Right atrium auricular region (tissue), 2 donors: Measurements from ENCODE around the gene NBDY. TPM values are rescaled to one million over a fixed set of nuclear protein-coding genes. Genes with fewer than 3 reads are reported as not detected.

Source experiments
- DNase-seq: peaks from one replicate; pipeline ENCODE4 v3.0.0-alpha.2; 2019; ENCODE audit warnings: low spot score
- H3K27ac ChIP-seq, 2 donors: fragments of 200-600 bp; sonication (generic); 1 replicate in 1 of 2; 2 replicates in 1 of 2; pipeline ENCODE4 v1.5.1; 2016 to 2019
- H3K27me3 ChIP-seq, 2 donors: fragments of 200-600 bp; sonication (generic); one replicate each; pipeline versions ENCODE4 v1.5.1 to v1.6.0; 2017 to 2019
- H3K36me3 ChIP-seq: fragments of 200-600 bp; sonication (generic); one replicate; pipeline ENCODE4 v1.5.1; 2016
- H3K4me1 ChIP-seq, 2 donors: fragments of 200-600 bp; sonication (generic); one replicate each; pipeline versions ENCODE4 v1.5.1 to v1.6.0; 2017 to 2019
- H3K4me3 ChIP-seq, 2 donors: fragments of 200-600 bp; sonication (generic); 1 replicate in 1 of 2; 2 replicates in 1 of 2; pipeline ENCODE4 v1.5.1; 2017 to 2019; ENCODE audit warnings: mild to moderate bottlenecking in 1 of 2, moderate library complexity in 1 of 2
- H3K9me3 ChIP-seq, 2 donors: fragments of 200-600 bp; sonication (generic); one replicate each; pipeline ENCODE4 v1.5.1; 2019
- total RNA-seq, 2 donors: library from RNA; depleted of rRNA; stranded (reverse); fragments of >200 nt; gene quantifications; one replicate each; pipeline ENCODE4 v1.1.0, GENCODE V29; 2016
- TF ChIP-seq, protein P1 (sequence below), 2 donors: fragments of 200-600 bp; sonication (generic); IDR thresholded peaks; one replicate each; pipeline ENCODE4 v1.5.1; 2019; ENCODE audit warnings: antibody characterized with exemption in 2 of 2

NBDY gene
- total RNA-seq, 2 donors from 2014 or later, result 7.8 to 15.8 TPM

DNA sequence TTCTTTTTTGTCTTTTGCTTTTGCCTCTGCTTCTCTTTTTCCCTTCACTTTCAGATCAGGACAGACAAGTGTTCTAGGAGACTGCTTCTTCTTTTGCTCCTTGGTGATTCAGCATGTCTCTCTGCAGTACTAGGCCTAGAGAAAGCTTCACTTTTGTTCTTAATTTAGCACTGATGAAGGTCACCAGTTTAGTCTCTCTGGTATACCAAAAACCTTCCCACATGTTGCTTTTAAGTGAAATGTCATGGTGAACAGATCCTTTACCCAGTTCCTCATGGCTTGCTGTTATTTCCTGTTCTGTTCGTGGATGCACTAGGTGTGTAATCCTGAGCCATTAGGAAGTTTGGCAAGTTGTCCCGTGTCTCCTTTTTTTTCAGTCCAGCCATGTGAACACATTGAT lies 53.3 kb downstream of the NBDY start:
- DNase-seq, result no peak
- Histone ChIP-seq H3K4me1 (peaks cover 0 to 12% of the 10 kb centered on the region in 2 donors), H3K4me3 (no peak overlapping the region), H3K9me3 (no peaks in the 10 kb centered on the region), H3K27me3 (no peaks in the 10 kb centered on the region), H3K36me3 (no peaks in the 10 kb centered on the region), H3K27ac (peak overlapping the region in 1 of 2 donors; percentile 79)
- TF ChIP-seq, protein P1, sequence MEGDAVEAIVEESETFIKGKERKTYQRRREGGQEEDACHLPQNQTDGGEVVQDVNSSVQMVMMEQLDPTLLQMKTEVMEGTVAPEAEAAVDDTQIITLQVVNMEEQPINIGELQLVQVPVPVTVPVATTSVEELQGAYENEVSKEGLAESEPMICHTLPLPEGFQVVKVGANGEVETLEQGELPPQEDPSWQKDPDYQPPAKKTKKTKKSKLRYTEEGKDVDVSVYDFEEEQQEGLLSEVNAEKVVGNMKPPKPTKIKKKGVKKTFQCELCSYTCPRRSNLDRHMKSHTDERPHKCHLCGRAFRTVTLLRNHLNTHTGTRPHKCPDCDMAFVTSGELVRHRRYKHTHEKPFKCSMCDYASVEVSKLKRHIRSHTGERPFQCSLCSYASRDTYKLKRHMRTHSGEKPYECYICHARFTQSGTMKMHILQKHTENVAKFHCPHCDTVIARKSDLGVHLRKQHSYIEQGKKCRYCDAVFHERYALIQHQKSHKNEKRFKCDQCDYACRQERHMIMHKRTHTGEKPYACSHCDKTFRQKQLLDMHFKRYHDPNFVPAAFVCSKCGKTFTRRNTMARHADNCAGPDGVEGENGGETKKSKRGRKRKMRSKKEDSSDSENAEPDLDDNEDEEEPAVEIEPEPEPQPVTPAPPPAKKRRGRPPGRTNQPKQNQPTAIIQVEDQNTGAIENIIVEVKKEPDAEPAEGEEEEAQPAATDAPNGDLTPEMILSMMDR (IDR thresholded peaks at IDR 0.05), result no peak

DNA sequence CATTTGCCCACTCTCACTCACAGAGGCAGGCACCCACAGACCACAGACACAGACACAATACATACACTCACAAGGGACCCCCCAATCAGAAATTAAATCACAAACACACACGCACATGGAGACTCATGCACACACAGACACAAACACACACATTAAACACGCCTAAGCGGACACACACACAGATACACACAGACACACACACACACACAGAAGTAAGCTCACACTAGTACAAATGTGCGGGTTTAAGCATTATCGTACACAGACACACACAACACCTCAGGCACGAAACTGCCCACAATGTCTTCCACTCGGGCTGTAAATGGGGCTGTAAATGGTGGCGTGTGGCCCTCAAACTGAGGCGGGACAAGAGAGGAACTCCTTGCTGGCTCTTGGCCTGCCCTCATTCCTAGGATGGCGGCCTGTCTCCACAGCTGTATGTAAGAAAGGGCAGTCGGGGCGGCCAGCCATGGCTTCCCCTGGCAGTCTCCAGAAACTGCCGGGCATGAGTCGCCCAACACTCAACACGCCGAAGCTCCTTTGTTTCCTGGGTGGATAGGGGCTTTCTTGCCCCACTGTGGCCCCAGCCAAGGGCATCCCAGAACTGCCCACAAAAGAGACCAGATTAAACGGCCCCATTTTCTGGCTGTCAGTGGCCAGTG lies 53.9 kb downstream of the NBDY start:
- peaks cover 0 to 12% of the 10 kb centered on the region in 2 donors for H3K4me1 ChIP-seq
- peak overlapping the region; percentile 35 to 44 for H3K4me3 ChIP-seq
- no peak for DNase-seq
- H3K9me3 ChIP-seq, result no peaks in the 10 kb centered on the region
- H3K27me3 ChIP-seq, result no peaks in the 10 kb centered on the region
- TF ChIP-seq, protein P1 (IDR thresholded peaks at IDR 0.05), result no peak
- H3K36me3 ChIP-seq, result no peaks in the 10 kb centered on the region
- peak overlapping the region; percentile 75 to 79 for H3K27ac ChIP-seq

DNA sequence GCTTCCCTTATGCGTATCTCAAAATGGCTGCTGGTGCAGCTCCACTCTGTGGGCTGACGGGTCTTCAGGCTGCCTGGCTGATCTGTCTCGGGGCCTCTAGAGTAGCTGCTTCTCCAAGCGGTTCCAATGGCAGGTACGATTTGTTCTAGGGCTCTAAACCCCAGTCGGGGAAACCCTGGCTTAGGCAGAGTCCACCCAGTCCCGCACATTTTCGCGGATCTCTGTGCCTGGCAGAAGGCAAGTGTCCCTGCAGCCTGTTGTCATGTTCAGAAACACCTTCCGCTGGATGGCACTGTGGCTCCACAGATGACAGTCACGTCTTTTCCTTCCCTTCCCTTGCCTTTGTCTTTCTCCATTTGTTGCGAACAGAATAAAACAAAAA lies 54.4 kb downstream of the NBDY start:
- DNase-seq, result peak; percentile 78
- Histone ChIP-seq H3K4me1 (peaks cover 0 to 12% of the 10 kb centered on the region in 2 donors), H3K27ac (peak overlapping the region; percentile 75 to 79), H3K27me3 (no peaks in the 10 kb centered on the region), H3K36me3 (no peaks in the 10 kb centered on the region), H3K4me3 (peak overlapping the region; percentile 35 to 44), H3K9me3 (no peaks in the 10 kb centered on the region)
- TF ChIP-seq, protein P1 (IDR thresholded peaks at IDR 0.05), result peak; percentile 20 to 63

DNA sequence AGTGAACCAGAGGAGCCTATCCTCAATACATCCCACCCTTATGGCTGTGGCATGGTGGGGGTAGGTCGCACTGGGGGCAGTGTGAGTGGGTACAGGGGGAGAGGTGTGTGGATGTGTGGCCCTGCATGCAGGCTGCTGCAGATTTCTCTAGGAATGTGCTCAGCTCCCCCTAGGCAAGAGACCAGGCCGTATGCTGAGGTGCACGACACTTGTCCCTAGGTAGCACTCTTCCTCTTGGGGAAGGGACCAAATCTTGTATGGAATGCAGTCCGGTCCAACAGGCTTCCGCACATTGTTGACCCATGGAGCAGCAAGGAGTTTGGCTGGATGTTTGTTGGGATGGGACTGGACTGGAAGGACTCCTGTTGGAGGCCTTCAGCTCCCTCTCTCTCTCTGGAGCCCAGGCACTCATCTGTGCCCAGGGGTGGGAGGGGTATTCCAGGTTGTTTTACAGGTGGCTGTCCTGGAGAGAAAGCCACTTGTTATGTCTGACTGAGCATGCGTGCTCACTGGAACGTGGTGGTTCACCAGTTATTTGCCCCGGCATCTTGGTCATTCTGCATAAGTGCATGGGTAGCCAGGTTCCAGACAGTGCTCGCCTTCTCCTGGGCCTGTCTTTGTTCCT lies 55.1 kb downstream of the NBDY start:
- no peaks in the 10 kb centered on the region for H3K9me3 ChIP-seq
- TF ChIP-seq, protein P1 (IDR thresholded peaks at IDR 0.05), result no peak
- H3K36me3 ChIP-seq, result no peaks in the 10 kb centered on the region
- peaks cover 0 to 12% of the 10 kb centered on the region in 2 donors for H3K4me1 ChIP-seq
- H3K27ac ChIP-seq, result no peak overlapping the region
- no peak for DNase-seq
- no peak overlapping the region for H3K4me3 ChIP-seq
- no peaks in the 10 kb centered on the region for H3K27me3 ChIP-seq

DNA sequence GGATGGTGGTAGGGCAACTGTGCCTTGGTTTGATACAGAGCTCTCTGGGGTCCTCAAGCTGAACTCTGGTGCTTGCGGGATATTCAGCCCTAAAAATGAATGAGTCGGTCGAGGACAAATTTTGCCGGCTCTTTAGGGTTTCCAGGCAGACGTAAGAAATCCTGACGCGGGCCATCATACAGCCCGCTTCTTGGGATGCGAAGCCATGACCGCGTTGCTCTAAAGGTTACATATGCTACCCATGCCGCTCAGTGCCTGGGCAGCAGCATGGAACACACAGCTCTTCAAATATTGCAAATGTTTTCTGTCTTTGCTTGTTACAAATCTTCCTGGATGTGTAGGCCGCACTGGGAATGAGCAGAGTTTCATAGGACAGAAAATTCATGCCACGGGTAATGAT lies 55.6 kb downstream of the NBDY start:
- Histone ChIP-seq H3K4me3 (no peak overlapping the region), H3K9me3 (no peaks in the 10 kb centered on the region), H3K27me3 (no peaks in the 10 kb centered on the region), H3K4me1 (peaks cover 0 to 12% of the 10 kb centered on the region in 2 donors), H3K27ac (no peak overlapping the region), H3K36me3 (no peaks in the 10 kb centered on the region)
- DNase-seq, result no peak
- TF ChIP-seq, protein P1 (IDR thresholded peaks at IDR 0.05), result no peak
